ENCODE results near the gene HLA-DQA2.
A peak's percentile ranks its signal among the peaks of the same experiment; 100 is the strongest.
"Not testable (repeated sequence)": the region's sequence is repeated elsewhere in the genome, so short reads cannot be mapped to it uniquely, and the experiment has no call there.

HLA-DQA2 gene

GRCh38 chr6:32782923-32783322 lies 41.7 kb downstream of the HLA-DQA2 start:
- DNase-seq: not testable (repeated sequence)

GRCh38 chr6:32785781-32786533 lies 44.8 kb downstream of the HLA-DQA2 start:
- peak; percentile 21 for DNase-seq

- DNase-seq: no peak
These were observed 49.1 kb downstream of the HLA-DQA2 start for GRCh38 chr6:32790306-32790705.

GRCh38 chr6:32792901-32793435 lies 51.8 kb downstream of the HLA-DQA2 start:
- DNase-seq: no peak

GRCh38 chr6:32794510-32794909 lies 53.3 kb downstream of the HLA-DQA2 start:
- no peak for DNase-seq
